Panc1 (cell line): ENCODE measurements around the gene ADAMTS9. TPM values are rescaled to one million over a fixed set of nuclear protein-coding genes. Genes with fewer than 3 reads are reported as not detected.

ENCODE experiments used
- ATAC-seq: fragments of 200-7000 bp; cut with Tn5 transposase; 2 replicates; pipeline ENCODE4 v1.9.1; 2020; ENCODE audit warnings: mild to moderate bottlenecking, moderate library complexity
- BruUV-seq: library from RNA; stranded (reverse); fragments of 400-500 nt; replicated peaks from 2 replicates; lab custom pipeline; 2021; lab: Mats Ljungman, UMichigan
- CTCF ChIA-PET: fragments of 300-600 bp; sonication (Branson Sonifier 250); formaldehyde crosslinking; loops from one replicate; lab custom pipeline; 2022; ENCODE audit warnings: antibody characterized with exemption; lab: Charles Lee
- POLR2A ChIA-PET: fragments of 300-600 bp; sonication (Branson Sonifier 250); formaldehyde crosslinking; loops from one replicate; lab custom pipeline; 2022; ENCODE audit warnings: antibody characterized with exemption; lab: Charles Lee
- DNase-seq: peaks from one replicate; pipeline ENCODE4 v3.0.0-alpha.2; 2010; ENCODE audit warnings: low read depth, low spot score
- H3K27ac ChIP-seq: 2 replicates; pipeline ENCODE4 v1.5.1; 2011; ENCODE audit warnings: mild to moderate bottlenecking, low read length, inconsistent platforms
- H3K27me3 ChIP-seq: fragments of 200-500 bp; sonication (Bioruptor generic); 2 replicates; pipeline ENCODE4 v1.6.0; 2014; ENCODE audit warnings: low read length, inconsistent platforms; ENCODE audit not compliant: control insufficient read depth, insufficient read depth
- H3K36me3 ChIP-seq: fragments of 200-500 bp; sonication (Bioruptor generic); 2 replicates; pipeline ENCODE4 v1.5.1; 2014; ENCODE audit warnings: inconsistent platforms, mild to moderate bottlenecking, low read length, moderate library complexity; ENCODE audit not compliant: control insufficient read depth, insufficient read depth
- H3K4me1 ChIP-seq: 2 replicates; pipeline ENCODE4 v1.5.1; 2011; ENCODE audit warnings: inconsistent platforms, mild to moderate bottlenecking, low read length, moderate library complexity; ENCODE audit not compliant: control insufficient read depth, insufficient read depth
- H3K4me3 ChIP-seq, 2 experiments: 2 replicates each; pipeline ENCODE4 v1.5.1; 2011 to 2012; ENCODE audit warnings: low read depth in 2 of 2, low read length in 2 of 2, mild to moderate bottlenecking in 2 of 2, inconsistent platforms in 1 of 2, moderate library complexity in 1 of 2
- H3K9me3 ChIP-seq: fragments of 200-500 bp; sonication (Bioruptor generic); 2 replicates; pipeline ENCODE4 v1.5.1; 2014; ENCODE audit warnings: low read depth, mild to moderate bottlenecking, inconsistent platforms, low read length, moderate library complexity; ENCODE audit not compliant: control insufficient read depth, insufficient read depth
- POLR2AphosphoS5 ChIP-seq: IDR thresholded peaks from 2 replicates; pipeline ENCODE4 v1.6.1; 2012; ENCODE audit warnings: mild to moderate bottlenecking, low read depth, low read length, moderate library complexity
- REST ChIP-seq, 2 experiments: IDR thresholded peaks; 2 replicates each; pipeline ENCODE4 v1.6.1; 2011 to 2012; ENCODE audit warnings: low read depth in 2 of 2, control low read depth in 1 of 2, low read length in 1 of 2, mild to moderate bottlenecking in 1 of 2, moderate library complexity in 1 of 2; ENCODE audit not compliant: insufficient read depth in 1 of 2
- SIN3A ChIP-seq: IDR thresholded peaks from 2 replicates; pipeline ENCODE4 v1.6.1; 2012; ENCODE audit warnings: low read depth, mild to moderate bottlenecking, low read length, moderate library complexity, borderline replicate concordance; ENCODE audit not compliant: insufficient read depth
- TCF7L2 ChIP-seq: IDR thresholded peaks from 2 replicates; pipeline ENCODE4 v1.6.1; 2011; ENCODE audit warnings: mild to moderate bottlenecking, low read depth, low read length, inconsistent platforms
- in situ Hi-C: cut with HindIII; loops from 2 replicates; pipeline ENCODE4 v1.10.0; 2016; ENCODE audit warnings: low sequenced_read_pairs, low pct_unique_long_range_greater_than_20kb
- intact Hi-C: fragments of 100-400 bp; cut with micrococcal nuclease; formaldehyde crosslinking; loops from one replicate; pipeline ENCODE4 v1.10.0; 2022; ENCODE audit not compliant: unreplicated experiment
- total RNA-seq: library from RNA; stranded (reverse); gene quantifications from one replicate; pipeline ENCODE4 v1.2.1, GENCODE V29; 2021; ENCODE audit not compliant: unreplicated experiment
- TF ChIP-seq, protein P1 (sequence below): fragments of 450-650 bp; IDR thresholded peaks from 2 replicates; pipeline ENCODE4 v1.5.1; 2017; ENCODE audit warnings: mild to moderate bottlenecking

Gene ADAMTS9
- total RNA-seq, 1 experiment from 2014 or later = 0.05 TPM

DNA sequence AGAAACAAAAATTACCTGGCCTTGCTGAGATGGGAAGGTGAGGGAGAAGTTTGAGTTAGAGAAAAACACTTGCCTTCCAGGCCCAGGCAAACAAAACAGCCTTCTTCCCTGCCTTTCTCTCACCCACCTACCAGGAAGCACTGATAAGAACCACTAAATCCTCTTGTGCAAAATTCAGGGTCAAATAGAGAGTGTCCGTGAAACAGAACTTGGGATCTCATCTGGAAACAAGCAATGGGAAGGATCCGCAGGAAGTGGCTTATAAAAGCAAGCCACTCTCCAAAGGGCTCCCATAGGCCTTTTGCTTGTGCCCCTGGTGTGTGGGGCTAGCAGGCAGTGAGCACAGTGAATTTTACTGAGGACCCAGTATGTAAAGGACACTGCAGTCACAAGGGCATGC is 11.0 kb downstream of the ADAMTS9 start:
- no peak for DNase-seq
- intact Hi-C loops = no loop called here
- in situ Hi-C loops = no loop called here
- no TSS peak for BruUV-seq
- H3K4me1 ChIP-seq = no peaks in the 10 kb centered on the region
- no peaks in the 10 kb centered on the region for H3K9me3 ChIP-seq
- no peaks in the 10 kb centered on the region for H3K36me3 ChIP-seq
- ATAC-seq = no peak
- POLR2A ChIA-PET = no interaction called here
- CTCF ChIA-PET = no interaction called here
- no peaks in the 10 kb centered on the region; the same call in 1 of the 2 replicates for H3K27me3 ChIP-seq
- TF ChIP-seq POLR2AphosphoS5 = no peak
- no peak for TF ChIP-seq REST (IDR thresholded peaks at IDR 0.05; ENCODE audit: insufficient read depth in 1 of 2, low read depth in 2 of 2, low read length in 1 of 2)
- TF ChIP-seq, protein P1, sequence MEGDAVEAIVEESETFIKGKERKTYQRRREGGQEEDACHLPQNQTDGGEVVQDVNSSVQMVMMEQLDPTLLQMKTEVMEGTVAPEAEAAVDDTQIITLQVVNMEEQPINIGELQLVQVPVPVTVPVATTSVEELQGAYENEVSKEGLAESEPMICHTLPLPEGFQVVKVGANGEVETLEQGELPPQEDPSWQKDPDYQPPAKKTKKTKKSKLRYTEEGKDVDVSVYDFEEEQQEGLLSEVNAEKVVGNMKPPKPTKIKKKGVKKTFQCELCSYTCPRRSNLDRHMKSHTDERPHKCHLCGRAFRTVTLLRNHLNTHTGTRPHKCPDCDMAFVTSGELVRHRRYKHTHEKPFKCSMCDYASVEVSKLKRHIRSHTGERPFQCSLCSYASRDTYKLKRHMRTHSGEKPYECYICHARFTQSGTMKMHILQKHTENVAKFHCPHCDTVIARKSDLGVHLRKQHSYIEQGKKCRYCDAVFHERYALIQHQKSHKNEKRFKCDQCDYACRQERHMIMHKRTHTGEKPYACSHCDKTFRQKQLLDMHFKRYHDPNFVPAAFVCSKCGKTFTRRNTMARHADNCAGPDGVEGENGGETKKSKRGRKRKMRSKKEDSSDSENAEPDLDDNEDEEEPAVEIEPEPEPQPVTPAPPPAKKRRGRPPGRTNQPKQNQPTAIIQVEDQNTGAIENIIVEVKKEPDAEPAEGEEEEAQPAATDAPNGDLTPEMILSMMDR = no peak
- TF ChIP-seq TCF7L2 = no peak
- no peak for TF ChIP-seq SIN3A
- H3K4me3 ChIP-seq = no peak overlapping the region
- H3K27ac ChIP-seq = no peak overlapping the region

GRCh38 chr3:64675687-64676247 is 12.0 kb downstream of the ADAMTS9 start:
- CTCF ChIA-PET = no interaction called here
- in situ Hi-C loops = no loop called here
- DNase-seq (no peak), ATAC-seq (no peak)
- Histone ChIP-seq H3K27me3 (no peaks in the 10 kb centered on the region; the same call in 1 of the 2 replicates), H3K36me3 (no peaks in the 10 kb centered on the region), H3K4me3 (no peak overlapping the region), H3K9me3 (no peaks in the 10 kb centered on the region), H3K4me1 (no peaks in the 10 kb centered on the region), H3K27ac (no peak overlapping the region)
- POLR2A ChIA-PET = no interaction called here
- no TSS peak for BruUV-seq
- no peak for TF ChIP-seq POLR2AphosphoS5
- no peak for TF ChIP-seq SIN3A
- TF ChIP-seq REST (IDR thresholded peaks at IDR 0.05; ENCODE audit: insufficient read depth in 1 of 2, low read depth in 2 of 2, low read length in 1 of 2) = no peak
- TF ChIP-seq, protein P1 = no peak
- no peak for TF ChIP-seq TCF7L2
- intact Hi-C loops = no loop called here
